Stimulated activated CD4-positive, alpha-beta T cell treated with anti-CD3 and anti-CD28 coated beads, Interleukin-15, amount 100 ng/mL, for 24 hours (primary cell): Measurements from ENCODE around the gene CBY3.
"Not testable (repeated sequence)": the region's sequence is repeated elsewhere in the genome, so short reads cannot be mapped to it uniquely, and the experiment has no call there.

Experiments used
- DNase-seq: peaks from one replicate; pipeline ENCODE4 v3.0.0-alpha.2; 2020

CBY3 gene

DNA sequence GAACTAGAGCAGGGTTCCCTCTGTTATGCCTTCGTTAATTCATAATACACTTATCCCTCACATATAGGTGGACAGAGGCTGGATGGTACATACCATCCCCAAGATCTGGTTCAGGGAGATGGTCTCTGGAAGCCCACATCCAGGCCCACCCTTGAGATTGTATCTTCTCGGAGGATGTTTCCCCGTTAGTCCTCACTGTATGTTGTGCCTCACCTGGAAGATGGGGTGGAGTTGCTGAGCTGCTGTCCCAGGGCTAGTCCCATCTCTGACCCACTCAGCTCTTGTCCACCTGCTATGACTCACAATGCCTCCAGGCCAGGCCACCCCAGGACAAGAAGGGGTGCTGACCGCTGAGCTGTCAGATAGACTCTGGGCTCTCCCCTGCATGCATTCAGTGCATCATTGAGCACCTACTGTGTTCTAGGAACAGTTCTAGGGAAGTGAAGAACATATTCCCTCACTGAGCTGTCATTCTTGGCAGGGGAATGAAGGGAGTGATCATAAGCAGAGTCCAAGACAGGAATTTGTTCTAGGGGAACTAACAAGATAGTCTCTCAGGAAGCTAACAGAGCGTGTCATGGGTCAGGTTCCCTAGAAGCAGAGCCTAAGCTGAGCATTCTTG, at the start of gene CBY3:
CBY3 (minus strand) TSS at position 255 of the 622 bp plus-strand sequence; CDS start at position 139, 116 bp downstream.
- DNase-seq: no peak

DNA sequence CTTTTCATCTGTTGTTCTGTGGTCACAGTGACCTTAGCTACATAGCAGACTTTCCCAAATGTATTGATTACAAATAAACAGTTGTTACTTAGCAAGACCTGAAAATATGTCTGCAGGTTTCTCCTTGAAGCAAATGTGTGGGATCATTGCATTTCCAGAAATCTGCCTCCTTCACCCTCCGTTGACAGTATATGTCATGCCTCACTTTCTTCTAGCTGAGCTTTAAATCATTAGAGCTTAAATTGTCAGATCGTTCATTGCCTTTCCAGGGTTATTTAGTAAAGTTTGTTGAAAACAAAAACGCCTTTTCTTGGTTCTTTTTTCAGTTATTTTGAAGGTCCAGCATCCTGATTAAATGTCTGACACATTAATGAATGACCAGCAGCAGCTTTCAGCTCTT, 49.5 kb upstream of the CBY3 start:
- DNase-seq: no peak

DNA sequence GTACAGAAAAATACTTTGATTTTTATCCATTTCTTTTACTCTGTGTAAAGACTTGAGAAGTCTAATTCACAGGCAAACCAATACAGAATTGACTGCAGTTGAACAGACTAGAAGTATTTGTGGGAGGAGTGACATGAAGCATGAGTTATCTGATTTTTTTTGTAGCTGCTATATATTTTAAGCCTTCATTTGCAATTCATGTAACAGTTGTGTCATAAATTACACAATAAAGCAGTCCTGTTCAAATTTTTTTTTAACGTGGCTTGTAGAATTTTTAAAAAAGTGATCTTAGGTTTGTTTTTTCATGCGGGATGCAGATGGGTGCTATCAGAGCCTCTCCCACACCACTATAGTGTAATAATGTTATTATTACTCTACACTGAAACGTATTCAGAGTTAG, 48.9 kb upstream of the CBY3 start:
- no peak for DNase-seq

DNA sequence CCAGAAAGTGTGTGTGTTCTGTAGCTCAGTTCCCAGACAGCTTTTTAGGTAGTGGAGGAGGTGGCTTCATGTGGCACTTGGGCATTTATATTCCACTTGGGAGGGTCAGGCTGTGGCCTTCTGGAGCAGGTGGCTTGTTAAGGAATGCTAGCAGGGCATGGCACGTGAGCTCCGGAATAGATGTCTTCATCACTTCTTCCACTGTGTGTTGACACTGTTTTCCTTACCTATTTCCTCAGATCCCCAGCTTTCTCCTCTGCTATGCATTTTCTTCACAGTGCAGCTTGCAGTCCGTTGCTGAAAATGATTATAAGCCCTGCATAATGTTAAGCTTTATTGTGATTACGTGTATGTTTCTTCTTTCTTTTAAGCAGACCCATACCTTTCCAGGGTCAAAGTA, 48.5 kb upstream of the CBY3 start:
- DNase-seq: no peak

GRCh38 chr5:179727106-179727505, 46.3 kb upstream of the CBY3 start:
- no peak for DNase-seq

GRCh38 chr5:179724163-179724562, 43.3 kb upstream of the CBY3 start:
- no peak for DNase-seq

GRCh38 chr5:179720222-179720621, 39.4 kb upstream of the CBY3 start:
- no peak for DNase-seq

- DNase-seq: no peak
Measured at GRCh38 chr5:179716286-179716685, 35.5 kb upstream of the CBY3 start.

DNA sequence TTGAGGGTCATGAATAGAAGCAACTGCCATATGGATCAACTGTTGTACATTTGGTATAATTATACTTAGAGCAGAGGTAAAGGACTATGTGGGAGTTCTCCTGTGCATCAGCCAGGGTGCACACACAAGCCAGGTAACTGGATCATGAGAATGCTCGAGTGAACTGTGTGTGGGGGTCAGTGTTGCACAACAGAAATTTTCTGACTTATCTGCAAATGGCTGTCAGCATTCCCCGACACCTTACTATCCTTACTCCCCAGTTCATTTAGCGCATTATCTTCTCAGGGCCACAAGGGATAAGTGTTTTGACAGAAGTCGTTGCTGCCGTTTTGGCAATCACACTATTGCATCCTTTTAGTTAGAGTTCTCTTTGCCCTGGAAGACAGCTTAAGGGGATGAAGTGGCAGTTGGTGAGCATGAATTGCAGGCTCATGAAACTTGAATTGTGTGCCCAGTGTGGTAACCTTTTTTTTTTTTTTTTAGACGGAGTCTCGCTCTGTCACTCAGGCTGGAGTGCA, 19.6 kb upstream of the CBY3 start:
- DNase-seq: no peak

GRCh38 chr5:179699616-179700237, 18.9 kb upstream of the CBY3 start:
- DNase-seq: peak; percentile 60

- no peak for DNase-seq
Measured at GRCh38 chr5:179698935-179699615, 18.2 kb upstream of the CBY3 start, which contains the start of gene CANX. TSS of gene CANX (plus strand) at chr5:179698967. CDS start at chr5:179705682, 6,715 bp downstream.

DNA sequence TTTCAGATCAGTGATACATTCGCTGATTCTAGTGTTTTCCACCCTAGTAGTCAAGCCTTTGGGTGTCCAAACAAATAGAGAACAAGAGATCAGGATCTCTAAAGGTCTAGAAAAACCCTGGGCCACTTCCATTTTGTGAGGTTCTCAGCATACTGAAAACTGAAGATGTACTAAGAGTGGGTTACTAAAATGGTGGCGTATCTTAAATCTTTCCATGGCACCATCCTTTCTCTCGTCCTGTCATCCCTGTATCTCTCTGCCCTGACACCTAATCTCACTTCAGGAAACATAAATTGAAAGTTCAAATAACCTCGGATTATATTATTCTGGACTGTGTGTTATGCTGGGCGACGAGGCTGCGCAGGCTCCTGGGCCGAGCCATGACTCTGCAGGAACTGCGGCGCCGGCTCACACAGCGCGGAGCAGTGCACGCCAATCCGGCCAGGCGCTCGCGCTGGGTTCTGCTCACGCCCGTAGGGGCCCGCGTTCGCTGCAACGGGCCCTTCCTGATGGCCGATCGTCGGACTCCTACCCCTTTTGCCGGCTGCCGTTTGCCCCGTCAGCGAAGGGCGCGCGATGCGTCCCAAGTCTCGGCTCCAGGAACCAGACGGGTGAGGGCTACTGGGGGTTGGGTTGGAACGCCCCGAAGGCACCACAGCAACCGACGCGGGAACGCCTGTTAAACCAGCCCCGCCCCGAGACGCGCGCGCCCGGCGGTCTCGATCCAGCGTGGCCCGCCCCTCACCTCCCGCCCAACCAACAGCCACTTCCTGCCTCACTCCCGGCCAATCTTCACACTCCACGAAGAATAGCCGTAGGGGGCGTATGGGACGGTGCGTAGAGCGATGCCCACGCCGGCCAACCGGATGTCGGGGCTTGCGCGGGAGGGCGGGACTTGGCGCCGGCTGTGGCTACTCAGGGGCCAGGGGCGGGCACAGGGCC, 17.4 kb upstream of the CBY3 start:
- peak; percentile 99 for DNase-seq

GRCh38 chr5:179697543-179697942, 16.7 kb upstream of the CBY3 start:
- not testable (repeated sequence) for DNase-seq

GRCh38 chr5:179697108-179697507, 16.3 kb upstream of the CBY3 start:
- DNase-seq: no peak

- no peak for DNase-seq
Measured at GRCh38 chr5:179696603-179697002, 15.8 kb upstream of the CBY3 start.

GRCh38 chr5:179694561-179694960, 13.7 kb upstream of the CBY3 start:
- DNase-seq: no peak

DNA sequence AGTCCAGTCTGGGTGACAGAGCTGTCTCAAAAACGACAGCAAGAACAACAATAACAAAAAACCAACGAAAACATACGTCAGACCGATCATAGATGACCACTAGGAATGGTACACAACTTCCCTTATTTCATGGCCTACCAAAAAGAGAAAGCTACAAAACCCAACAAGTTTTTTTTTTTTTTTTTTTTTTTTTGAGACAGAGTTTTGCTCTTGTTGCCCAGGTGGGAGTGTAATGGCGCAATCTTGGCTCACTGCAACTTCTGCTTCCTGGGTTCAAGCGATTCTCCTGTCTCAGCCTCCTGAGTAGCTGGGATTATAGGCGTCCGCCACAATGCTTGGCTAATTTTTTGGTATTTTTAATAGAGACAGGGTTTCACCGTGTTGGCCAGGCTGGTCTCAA, 8.4 kb upstream of the CBY3 start:
- DNase-seq: not testable (repeated sequence)

GRCh38 chr5:179680014-179680779, 637 bp downstream of the CBY3 start:
- no peak for DNase-seq

GRCh38 chr5:179679014-179679674, 1.7 kb downstream of the CBY3 start:
- DNase-seq: peak; percentile 82

GRCh38 chr5:179678223-179679013, 2.4 kb downstream of the CBY3 start:
- peak; percentile 96 for DNase-seq

GRCh38 chr5:179668391-179668790, 12.4 kb downstream of the CBY3 start:
- peak; percentile 49 for DNase-seq
